ENCODE data around the gene COQ9.

DNA sequence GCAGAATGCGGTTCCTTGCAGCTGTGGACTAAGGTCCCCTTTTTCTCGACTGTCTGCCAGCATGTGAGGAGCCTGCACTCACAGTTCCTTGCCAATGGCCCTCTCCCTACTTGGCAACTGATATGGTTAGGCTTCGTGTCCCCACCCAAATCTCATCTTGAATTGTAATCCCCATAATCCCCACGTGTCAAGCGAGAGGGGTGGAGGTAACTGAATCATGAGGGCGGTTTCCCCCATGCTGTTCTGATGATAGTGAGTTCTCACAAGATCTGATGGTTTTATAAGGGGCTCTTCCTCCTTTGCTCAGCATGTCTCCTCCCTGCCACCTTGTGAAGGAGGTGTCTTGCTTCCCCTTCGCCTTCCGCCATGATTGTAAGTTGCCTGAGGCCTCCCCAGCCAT lies 20.0 kb upstream of the COQ9 start:
- TF ChIP-seq, protein P1, sequence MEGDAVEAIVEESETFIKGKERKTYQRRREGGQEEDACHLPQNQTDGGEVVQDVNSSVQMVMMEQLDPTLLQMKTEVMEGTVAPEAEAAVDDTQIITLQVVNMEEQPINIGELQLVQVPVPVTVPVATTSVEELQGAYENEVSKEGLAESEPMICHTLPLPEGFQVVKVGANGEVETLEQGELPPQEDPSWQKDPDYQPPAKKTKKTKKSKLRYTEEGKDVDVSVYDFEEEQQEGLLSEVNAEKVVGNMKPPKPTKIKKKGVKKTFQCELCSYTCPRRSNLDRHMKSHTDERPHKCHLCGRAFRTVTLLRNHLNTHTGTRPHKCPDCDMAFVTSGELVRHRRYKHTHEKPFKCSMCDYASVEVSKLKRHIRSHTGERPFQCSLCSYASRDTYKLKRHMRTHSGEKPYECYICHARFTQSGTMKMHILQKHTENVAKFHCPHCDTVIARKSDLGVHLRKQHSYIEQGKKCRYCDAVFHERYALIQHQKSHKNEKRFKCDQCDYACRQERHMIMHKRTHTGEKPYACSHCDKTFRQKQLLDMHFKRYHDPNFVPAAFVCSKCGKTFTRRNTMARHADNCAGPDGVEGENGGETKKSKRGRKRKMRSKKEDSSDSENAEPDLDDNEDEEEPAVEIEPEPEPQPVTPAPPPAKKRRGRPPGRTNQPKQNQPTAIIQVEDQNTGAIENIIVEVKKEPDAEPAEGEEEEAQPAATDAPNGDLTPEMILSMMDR (IDR thresholded peaks at IDR 0.05): no peak
- no peak for TF ChIP-seq POLR2A (IDR thresholded peaks at IDR 0.05)

All from thyroid gland (tissue), 4 donors.